ENCODE measurements around the gene IFNA10. TPM values are rescaled to one million over a fixed set of nuclear protein-coding genes. Genes with fewer than 3 reads are reported as not detected.
"Not testable (repeated sequence)": the region's sequence is repeated elsewhere in the genome, so short reads cannot be mapped to it uniquely, and the experiment has no call there.

Gene IFNA10
- total RNA-seq, 1 experiment from 2014 or later = not detected

DNA sequence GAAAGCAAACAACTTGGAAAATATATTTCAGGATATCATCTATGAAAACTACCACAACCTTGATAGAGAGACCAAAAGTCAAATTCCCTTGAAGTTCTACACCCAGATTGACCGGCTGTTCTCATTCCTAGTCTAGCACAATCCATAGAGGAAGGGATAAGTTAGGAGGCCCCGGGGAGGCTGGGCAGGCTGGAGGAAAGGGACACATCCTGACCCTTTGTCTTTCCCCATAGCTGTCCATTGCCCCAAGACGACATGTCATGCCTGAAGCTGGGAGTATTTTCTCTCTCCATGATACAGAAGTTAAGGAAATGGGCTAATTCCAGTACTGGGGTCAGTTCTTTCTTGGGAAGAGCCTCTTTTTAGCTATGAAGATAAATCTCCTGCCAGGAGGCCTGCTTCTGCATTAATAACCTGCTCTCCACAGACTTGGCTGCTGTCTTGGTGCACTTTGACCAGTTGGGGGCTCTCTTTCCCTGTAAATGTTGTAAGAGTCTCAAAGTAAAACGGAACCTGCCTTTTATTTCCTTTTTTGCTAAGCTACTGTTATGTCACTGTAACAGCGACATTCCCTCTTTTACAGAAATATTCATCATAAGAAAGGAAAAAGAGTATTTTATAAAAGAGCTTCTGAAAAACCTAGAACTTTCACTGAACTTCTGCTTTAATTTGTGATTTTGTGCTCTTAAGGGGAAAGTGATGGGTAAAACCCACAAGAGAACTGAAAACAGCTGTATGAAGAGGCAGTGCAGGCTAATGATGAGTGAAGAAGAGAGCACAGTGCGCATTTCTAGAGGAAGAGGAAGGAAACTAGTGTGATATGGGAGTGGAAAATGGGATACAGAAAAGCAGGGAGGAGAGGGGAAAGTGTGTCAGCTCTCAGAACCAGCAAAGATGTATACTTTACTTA, 11.8 kb downstream of the IFNA10 start:
- DNase-seq (ENCODE audit: low read depth) = not testable (repeated sequence)

DNA sequence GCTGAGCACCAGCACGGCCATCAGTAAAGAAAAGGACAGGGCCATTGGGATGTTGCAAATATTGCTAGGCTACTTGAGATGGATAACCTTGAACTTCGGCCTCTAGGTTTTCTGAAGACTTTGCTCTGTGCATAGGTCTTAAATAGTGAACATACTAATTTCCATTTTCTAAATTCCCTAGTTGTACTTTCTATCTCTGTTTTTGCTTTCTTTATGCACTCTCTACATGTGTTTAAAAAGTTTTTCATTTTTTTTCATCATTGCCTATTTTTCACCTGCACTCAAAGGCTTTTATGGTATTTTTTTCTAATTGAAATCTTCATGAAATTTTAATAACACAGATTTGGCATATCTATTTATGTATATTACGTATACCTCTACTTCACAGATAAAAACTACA, 19.5 kb downstream of the IFNA10 start, which contains the start of gene IFNA4:
TSS of gene IFNA4 (minus strand) at position 101 of the 400 bp plus-strand sequence. CDS start at position 45, 56 bp downstream.
- DNase-seq (ENCODE audit: low read depth) = not testable (repeated sequence)

DNA sequence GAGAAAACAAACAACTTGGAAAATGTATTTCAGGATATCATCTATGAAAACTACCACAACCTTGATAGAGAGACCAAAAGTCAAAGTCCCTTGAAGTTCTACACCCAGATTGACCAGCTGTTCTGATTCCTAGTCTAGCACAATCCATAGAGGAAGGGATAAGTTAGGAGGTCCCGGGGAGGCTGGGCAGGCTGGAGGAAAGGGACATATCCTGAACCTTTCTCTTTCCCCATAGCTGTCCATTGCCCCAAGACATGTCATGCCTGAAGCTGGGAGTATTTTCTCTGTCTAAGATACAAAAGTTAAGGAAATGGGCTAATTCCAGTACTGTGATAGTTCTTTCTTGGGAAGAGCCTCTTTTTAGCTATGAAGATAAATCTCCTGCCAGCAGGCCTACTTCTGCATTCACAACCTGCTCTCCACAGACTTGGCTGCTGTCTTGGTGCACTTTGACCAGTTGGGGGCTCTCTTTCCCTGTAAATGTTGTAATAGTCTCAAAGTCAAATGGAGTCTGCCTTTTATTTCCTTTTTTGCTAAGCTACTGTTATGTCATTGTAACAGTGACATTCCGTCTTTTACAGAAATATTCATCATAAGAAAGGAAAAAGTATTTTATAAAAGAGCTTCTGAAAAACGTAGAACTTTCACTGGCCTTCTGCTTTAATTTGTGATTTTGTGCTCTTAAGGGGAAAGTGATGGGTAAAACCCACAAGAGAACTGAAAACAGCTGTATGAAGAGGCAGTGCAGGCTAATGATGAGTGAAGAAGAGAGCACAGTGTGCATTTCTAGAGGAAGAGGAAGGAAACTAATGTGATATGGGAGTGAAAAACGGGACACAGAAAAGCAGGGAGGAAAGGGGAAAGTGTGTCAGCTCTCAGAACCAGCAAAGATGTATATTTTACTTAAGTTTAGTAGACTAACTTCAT, 23.9 kb downstream of the IFNA10 start:
- not testable (repeated sequence) for DNase-seq (ENCODE audit: low read depth)

DNA sequence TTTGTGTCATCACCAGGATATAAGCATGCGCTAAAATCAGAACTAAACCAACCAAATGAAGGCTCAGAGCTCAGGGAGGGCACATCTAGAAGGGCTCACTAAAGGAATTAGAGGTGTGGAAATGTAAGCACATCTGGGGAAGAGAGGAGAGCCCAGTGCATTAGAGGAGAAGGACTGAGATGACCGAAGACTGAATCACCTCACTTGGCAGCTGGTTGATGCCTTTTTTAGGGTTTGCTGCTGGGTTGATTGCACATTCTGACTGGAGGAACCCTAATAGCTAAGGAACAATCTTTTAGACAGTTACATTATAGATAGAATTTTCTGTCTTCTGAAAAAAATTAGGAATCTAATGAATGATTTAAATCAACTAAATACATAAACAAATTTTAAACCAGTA, 32.3 kb downstream of the IFNA10 start:
- DNase-seq (ENCODE audit: low read depth) = no peak

DNA sequence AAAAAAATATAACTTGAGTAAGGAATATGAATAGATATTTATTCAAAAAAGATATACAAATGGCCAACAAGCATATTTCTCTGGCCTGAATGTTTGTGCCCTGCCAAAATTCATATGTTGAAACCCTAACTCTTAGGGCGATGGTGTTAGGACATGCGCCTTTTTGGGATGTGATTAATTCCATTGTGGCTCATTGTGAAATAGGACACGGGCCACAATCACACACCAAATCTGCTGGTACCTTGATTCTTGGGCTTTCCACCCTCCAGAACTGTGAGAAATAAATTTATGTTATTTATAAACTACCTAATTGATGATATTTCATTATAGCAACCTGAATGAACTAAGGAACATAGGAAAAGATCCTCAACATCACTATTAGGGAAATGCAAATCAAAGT, 34.8 kb downstream of the IFNA10 start:
- no peak for DNase-seq (ENCODE audit: low read depth)

DNA sequence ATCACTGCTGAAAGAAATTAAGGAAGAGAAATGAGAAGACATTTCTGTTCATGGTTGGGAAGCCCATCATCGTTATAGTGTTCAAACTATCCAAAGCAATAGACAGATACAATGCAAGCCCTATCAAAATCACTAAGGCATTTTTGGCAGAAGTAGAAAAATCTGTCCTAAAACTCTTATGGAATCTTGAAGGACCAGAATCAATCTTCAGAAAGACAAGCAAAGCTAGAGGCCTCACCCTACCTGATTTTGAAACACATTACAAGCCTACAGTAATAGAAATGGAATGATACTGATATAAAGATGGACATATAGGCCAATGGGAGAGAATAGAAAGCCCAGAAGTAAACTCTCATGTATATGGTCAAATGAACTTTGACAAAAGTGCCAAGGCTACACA, 35.6 kb downstream of the IFNA10 start:
- DNase-seq (ENCODE audit: low read depth) = no peak

DNA sequence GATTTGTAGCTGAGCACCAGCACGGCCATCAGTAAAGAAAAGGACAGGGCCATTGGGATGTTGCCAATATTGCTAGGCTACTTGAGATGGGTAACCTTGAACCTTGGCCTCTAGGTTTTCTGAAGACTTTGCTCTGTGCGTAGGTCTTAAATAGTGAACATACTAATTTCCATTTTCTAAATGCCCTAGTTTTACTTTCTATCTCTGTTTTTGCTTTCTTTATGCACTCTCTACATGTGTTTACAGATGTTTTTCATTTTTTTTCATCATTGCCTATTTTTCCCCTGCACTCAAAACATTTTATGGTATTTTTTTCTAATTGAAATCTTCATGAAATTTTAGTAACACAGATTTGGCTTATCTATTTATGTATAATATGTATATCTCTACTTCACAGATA, 40.4 kb downstream of the IFNA10 start, which contains the start of gene IFNA21:
TSS of gene IFNA21 (minus strand) at position 101 of the 400 bp plus-strand sequence. CDS start at position 53, 48 bp downstream.
- not testable (repeated sequence) for DNase-seq (ENCODE audit: low read depth)

DNA sequence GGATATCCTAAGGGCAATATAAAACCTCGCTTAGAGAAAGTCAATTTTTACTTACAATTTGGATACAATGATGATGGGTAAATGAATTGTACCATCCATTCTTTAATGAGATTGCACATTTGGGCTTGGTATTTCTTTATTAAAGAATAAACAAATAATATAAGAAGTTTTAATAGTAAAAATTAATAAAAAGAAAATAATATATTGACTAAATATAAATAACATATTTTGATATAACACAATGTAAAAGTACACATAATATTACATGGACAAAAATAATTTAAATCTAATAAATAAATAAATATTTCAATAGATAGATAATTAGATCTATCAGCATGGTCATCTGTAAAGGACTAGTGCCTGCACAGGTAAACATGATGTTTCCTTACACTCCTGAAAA, 41.4 kb downstream of the IFNA10 start:
- no peak for DNase-seq (ENCODE audit: low read depth)

DNA sequence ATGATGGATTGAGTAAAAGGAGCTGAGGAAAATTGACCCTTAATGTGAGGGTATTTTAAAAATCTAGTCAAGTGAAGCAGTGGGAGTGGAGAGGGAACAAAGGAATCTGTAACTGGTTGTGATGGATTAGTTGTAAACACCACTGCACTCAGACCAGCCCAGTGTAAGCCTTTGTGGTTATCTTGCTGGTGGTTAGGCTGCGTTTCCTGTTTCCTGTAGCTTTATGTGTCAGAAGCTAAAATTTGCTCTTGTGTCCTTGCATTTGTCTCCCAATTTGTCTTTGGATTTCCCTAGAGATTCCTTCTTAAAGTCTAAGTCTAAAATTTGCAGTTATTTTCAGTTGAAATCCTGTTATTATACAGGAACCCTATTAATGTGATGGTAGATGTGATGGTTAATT, 46.8 kb downstream of the IFNA10 start:
- no peak for DNase-seq (ENCODE audit: low read depth)

Other genes starting within 250 kb of the IFNA10 start
- not detected in 2 replicates for gene HACD4, start 175.5 kb downstream of the IFNA10 start, total RNA-seq (2014; rRNA removed; shearing (Covaris generic))
- not detected in 2 replicates for gene IFNB1, start 129.2 kb downstream of the IFNA10 start, total RNA-seq (2014; rRNA removed; shearing (Covaris generic))
- not detected in 2 replicates for gene IFNW1, start 65.3 kb downstream of the IFNA10 start, total RNA-seq (2014; rRNA removed; shearing (Covaris generic))
- gene IFNA21, start 40.5 kb downstream of the IFNA10 start, total RNA-seq (2014; rRNA removed; shearing (Covaris generic)) = not detected in 2 replicates
- not detected in 2 replicates for gene IFNA4, start 19.6 kb downstream of the IFNA10 start, total RNA-seq (2014; rRNA removed; shearing (Covaris generic))
- gene IFNA7, start 4.9 kb downstream of the IFNA10 start, total RNA-seq (2014; rRNA removed; shearing (Covaris generic)) = not detected in 2 replicates
- gene IFNA16, start 10.2 kb upstream of the IFNA10 start, total RNA-seq (2014; rRNA removed; shearing (Covaris generic)) = not detected in 2 replicates
- gene IFNA17, start 21.1 kb upstream of the IFNA10 start, total RNA-seq (2014; rRNA removed; shearing (Covaris generic)) = not detected in 2 replicates
- not detected in 2 replicates for gene IFNA14, start 32.9 kb upstream of the IFNA10 start, total RNA-seq (2014; rRNA removed; shearing (Covaris generic))
- not detected in 2 replicates for gene IFNA5, start 98.2 kb upstream of the IFNA10 start, total RNA-seq (2014; rRNA removed; shearing (Covaris generic))
- gene KLHL9, start 128.3 kb upstream of the IFNA10 start, total RNA-seq (2014; rRNA removed; shearing (Covaris generic)) = not detected in 2 replicates
- not detected in 2 replicates for gene IFNA6, start 143.7 kb upstream of the IFNA10 start, total RNA-seq (2014; rRNA removed; shearing (Covaris generic))
- not detected in 2 replicates for gene IFNA13, start 160.9 kb upstream of the IFNA10 start, total RNA-seq (2014; rRNA removed; shearing (Covaris generic))
- not detected in 2 replicates for gene IFNA2, start 178.3 kb upstream of the IFNA10 start, total RNA-seq (2014; rRNA removed; shearing (Covaris generic))
- not detected in 2 replicates for gene IFNA8, start 202.0 kb upstream of the IFNA10 start, total RNA-seq (2014; rRNA removed; shearing (Covaris generic))
- not detected in 2 replicates for gene IFNA1, start 233.3 kb upstream of the IFNA10 start, total RNA-seq (2014; rRNA removed; shearing (Covaris generic))